Measurements from ENCODE around the gene CDH23.
A peak's percentile ranks its signal among the peaks of the same experiment; 100 is the strongest.

Gene CDH23

DNA sequence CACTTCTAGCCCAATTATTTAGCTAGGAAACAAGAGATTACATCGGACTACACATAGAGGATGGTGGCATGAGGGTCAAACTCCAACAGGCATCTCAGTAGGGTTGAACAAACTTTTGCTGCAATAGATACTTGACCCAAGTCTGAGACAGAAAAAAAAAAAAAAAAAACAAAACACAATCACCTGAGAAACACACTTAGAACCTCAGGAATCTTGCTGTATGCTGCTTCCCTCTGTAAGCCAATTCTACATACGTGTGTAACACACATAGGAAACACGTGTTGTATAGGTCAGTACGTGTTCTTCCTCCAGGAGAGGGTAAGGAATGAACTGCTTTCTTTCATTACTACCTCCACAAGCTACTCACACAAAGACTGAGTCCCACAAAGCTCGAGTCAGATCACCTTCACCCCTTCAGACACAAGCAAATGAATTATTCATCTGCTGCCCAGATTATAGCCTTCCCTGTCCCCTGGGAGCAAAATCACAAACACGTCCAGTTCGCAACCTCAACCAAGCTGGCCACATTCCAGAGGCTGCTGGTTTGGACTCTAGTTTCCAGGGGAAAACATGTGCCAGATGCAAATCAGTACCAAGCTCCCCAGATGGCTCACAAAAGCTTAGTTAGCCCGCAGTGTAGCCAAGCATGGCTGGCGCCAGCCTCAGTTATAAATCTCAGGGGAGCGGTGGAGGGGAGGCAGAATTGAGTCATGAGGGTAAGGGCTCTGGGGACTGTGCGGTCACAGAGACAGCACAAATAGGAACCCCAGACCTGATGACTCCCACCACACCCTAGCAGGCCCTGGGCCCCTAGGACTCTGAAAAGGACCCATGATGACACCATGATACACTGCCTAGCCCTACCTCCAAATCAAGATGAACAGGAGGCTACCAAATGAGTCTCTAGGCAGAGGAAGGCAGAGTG lies 439.2 kb downstream of the CDH23 start:
- DNase-seq: peak; percentile 96
- in situ Hi-C loops (cut with HindIII; ENCODE audit: low pct_ligation_motif_present, low pct_unique_long_range_greater_than_20kb, low sequenced_read_pairs): no loop called here

DNA sequence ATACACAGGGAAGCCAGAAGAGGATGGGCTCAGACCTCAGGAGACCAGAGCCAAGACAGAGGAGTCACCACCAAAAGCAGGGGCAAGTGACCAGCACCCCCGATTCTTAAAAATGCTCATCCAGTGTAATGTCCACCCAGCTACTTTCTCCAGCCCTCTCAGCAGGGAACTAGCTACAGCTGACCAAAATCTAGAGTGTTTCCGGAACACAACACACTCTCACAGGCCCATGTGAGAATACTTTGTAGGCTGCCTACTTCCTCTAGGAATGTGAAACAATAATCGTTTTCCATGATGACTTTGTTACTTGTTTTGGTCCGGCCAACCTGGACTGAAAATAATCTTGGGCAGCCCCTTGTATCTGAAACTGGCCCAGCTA lies 439.9 kb downstream of the CDH23 start:
- no peak for DNase-seq
- in situ Hi-C loops (cut with HindIII; ENCODE audit: low pct_ligation_motif_present, low pct_unique_long_range_greater_than_20kb, low sequenced_read_pairs): no loop called here

DNA sequence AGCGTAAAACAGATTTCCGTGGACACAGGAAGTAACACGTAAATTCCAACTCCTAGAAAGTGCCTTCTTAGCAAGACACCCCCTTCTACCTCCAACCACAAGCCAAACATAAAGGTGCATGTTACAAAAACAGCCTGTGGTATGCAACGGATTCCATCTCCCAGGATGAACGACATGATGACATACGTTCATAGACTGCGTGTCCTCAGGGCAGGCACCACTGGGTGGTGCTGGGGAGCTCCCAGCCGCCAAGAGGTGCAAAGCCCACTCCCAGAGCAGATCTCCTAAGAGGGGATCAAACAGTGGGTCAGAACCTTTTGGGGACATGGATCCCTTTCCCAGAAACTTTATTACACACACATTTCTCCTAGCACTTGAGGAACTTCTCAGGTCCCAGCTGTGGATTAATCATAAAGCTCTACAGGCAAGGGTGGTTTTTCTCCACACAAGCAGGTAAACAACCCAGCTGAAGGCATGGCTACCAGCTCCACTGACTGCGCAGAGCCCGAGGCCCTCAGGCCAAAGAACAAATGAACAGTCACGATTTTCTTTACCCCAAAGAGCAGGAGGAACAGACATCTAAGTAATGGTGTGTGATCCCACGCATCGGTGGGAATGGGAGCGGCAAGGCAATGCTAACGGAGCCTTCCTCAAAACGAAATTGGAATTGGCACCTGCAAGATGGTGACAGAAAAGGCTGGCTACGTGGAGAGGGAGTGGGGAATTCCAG lies 440.5 kb downstream of the CDH23 start:
- in situ Hi-C loops (cut with HindIII; ENCODE audit: low pct_ligation_motif_present, low pct_unique_long_range_greater_than_20kb, low sequenced_read_pairs): no loop called here
- DNase-seq: peak; percentile 41

DNA sequence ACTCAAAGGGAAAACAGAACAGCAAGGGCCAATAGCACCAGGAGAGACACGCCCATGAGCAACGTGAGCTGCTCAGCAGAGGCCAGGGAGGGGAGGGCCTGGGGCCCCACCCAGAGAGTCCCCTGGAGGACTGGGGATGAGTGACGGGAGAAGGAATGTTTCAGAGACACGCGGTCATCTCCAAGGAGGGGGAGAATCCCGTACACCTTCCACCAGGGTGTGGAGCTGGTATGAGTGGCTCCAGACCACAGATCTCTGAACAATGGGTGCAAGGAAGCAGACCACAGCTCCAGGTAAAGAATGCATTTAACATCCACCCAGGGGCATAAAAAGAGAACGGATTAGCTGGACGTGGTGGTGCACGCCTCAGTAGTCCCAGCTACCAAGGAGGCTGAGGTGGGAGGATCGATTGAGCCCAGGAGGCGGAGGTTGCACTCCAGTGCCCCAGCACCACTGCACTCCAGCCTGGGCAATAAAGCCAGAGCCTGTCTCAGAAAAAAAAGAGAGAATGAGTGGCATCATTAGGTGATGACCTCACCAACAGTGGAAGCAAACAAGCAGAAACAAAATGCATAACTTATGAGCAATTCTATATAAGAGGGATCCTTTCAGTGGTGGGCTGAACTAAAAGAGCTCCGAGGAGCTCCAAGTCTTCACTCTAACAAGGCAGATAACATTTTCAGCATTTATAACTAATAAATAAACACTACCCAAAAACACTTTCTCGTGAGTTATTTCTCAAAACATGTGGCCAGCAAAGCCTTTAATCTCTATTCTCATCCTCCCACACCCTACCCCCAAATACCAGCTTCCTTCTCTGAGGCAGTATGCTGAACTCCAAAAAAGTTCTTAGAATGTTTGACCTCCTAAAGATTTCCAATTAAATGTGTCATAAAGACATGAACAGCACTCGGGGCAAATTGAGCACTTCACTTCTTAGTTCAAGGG lies 441.8 kb downstream of the CDH23 start:
- in situ Hi-C loops (cut with HindIII; ENCODE audit: low pct_ligation_motif_present, low pct_unique_long_range_greater_than_20kb, low sequenced_read_pairs): no loop called here
- DNase-seq: peak; percentile 70

DNA sequence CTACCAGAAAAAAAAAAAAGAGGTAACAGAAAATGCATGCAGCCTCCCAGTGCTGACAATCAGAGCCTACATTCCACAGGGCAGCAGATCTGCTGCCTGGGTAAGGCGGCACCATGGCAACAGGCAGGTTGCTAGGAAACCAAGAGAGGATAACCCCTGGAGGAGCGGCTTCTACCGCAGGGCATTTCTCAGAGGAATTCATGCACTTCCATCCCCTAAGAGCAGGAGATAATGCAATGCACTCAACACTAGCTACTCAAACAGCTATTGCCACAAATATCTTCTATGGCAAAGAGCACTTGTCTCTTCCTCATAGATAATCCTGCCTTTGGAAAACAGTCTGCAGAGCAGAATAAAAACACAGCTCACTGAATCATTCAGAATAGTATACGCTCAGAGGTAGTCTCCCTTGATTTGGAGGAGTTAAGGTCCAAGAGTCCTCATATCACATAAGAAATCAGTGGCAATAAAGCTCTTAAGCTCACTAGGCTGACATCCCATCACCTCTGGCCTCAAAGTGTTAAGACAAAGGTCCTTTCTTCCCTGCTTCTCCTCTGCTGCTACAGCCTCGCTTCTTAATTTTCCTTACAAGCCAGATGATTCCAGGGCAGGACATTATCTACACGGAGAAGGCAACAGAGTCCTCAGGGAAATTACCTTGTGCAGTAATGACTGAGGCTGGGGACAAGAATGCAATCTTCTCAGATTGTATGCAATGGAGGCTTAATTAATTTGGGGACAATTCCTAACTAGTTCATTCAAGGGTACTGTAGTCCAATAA lies 443.6 kb downstream of the CDH23 start:
- in situ Hi-C loops (cut with HindIII; ENCODE audit: low pct_ligation_motif_present, low pct_unique_long_range_greater_than_20kb, low sequenced_read_pairs): no loop called here
- DNase-seq: peak; percentile 97

DNA sequence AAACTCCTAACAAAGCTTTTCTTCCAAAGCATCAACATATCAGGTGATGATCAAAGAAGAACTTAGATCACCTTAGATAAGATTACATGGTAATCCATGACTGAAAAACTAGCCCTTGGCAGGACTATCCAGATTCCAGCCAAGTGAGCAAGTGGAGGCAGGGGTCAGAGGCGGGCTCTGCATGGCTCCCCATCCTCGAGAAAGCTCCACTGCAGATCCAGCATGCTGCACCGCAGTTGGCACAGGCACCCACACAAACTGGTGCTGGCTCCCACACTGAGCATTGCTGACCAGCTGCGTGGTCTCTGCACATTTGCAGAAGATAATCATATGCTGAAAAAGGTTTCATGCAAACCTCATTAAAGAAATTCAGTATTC lies 444.2 kb downstream of the CDH23 start:
- in situ Hi-C loops (cut with HindIII; ENCODE audit: low pct_ligation_motif_present, low pct_unique_long_range_greater_than_20kb, low sequenced_read_pairs): no loop called here
- no peak for DNase-seq

DNA sequence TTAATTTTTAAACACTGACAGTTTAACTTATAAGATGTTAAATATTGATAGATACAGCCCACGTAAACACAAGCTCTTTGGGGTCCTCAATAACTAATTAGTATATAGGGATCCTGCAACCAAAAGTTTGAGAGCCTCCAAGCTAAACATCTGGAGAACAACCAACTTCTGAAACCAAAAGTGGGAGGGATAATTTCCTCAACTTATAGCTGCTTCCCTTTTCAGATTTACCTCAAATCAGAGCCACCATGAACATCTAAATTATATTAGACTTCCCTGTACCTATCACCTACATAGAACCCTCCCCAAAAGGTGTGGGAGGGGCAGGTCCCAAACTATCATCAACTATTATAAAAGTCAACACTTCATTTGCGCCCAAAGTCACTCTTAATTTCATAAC lies 445.7 kb downstream of the CDH23 start:
- no peak for DNase-seq
- in situ Hi-C loops (cut with HindIII; ENCODE audit: low pct_ligation_motif_present, low pct_unique_long_range_greater_than_20kb, low sequenced_read_pairs): no loop called here

DNA sequence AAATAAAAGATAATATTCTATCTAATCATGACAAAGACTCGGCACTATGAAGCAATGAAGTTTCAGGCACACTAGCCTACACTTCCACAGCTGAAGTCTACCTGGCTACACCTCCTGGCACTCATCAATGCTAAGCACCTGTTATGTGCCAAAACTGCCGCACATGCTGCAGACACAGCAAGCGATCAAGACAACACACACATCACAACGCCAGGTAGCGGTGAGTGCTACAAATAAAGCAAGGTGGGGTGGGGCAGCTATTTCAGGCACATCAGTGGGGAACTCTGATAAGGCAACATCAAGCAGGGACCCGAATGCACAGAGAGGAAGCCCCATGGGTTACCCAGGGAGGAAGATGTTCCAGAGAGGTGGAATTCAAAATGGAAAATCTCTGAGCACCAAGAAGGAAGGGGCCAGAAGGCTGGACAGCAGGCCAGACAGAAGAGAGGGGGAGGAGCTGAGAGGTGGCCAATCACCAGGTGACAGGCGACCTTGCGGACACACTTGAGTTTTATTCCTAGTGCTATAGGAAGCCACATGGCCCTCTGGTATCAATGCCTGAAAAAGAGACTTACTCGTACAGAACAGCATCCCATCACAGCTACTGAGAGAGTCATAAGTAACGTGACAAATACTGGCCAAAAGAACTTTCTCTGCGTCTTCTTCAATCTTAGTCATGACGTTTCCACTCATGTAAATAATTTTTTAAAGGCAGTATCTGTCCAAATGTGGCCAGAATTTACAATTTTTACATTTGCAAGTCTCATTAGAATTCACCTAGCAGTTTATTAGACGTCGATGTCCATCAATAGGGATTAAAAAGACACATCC lies 446.4 kb downstream of the CDH23 start:
- no peak for DNase-seq
- in situ Hi-C loops (cut with HindIII; ENCODE audit: low pct_ligation_motif_present, low pct_unique_long_range_greater_than_20kb, low sequenced_read_pairs): no loop called here

DNA sequence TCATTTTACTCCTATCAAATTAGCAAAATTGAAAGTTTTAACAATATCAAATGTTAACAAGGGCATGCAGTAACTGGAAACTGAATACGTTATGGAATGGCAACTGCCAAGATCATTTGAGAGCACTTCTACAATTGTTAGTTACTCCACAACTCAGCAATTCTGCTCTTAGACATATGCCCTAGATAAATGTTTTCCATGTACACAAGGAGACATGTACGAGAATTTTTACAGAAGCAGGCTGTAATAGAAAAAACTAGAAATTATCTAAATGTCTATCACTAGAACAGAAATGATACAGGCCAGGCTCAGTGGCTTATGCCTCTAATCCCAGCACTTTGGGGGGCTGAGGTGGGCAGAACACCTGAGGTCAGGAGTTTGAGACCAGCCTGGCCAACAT lies 447.4 kb downstream of the CDH23 start:
- in situ Hi-C loops (cut with HindIII; ENCODE audit: low pct_ligation_motif_present, low pct_unique_long_range_greater_than_20kb, low sequenced_read_pairs): no loop called here
- DNase-seq: no peak

DNA sequence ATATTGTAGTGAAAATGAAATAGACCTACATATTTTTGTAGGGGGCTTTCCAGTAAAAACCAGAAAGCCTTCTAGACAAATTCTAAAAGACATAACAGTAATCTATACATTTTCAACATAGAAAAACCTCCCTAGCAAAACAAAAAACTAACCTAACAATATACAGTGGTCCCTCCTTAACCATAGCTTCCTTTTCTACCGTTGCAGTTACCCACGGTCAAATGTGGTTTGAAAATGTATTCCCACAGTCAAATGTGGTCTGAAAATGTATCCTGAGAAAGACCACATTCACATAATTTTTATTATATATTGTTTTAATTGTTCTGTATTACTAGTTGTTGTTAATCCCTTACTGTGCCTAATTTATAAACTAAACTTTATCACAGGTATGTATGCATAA lies 448.0 kb downstream of the CDH23 start:
- in situ Hi-C loops (cut with HindIII; ENCODE audit: low pct_ligation_motif_present, low pct_unique_long_range_greater_than_20kb, low sequenced_read_pairs): no loop called here
- DNase-seq: no peak

DNA sequence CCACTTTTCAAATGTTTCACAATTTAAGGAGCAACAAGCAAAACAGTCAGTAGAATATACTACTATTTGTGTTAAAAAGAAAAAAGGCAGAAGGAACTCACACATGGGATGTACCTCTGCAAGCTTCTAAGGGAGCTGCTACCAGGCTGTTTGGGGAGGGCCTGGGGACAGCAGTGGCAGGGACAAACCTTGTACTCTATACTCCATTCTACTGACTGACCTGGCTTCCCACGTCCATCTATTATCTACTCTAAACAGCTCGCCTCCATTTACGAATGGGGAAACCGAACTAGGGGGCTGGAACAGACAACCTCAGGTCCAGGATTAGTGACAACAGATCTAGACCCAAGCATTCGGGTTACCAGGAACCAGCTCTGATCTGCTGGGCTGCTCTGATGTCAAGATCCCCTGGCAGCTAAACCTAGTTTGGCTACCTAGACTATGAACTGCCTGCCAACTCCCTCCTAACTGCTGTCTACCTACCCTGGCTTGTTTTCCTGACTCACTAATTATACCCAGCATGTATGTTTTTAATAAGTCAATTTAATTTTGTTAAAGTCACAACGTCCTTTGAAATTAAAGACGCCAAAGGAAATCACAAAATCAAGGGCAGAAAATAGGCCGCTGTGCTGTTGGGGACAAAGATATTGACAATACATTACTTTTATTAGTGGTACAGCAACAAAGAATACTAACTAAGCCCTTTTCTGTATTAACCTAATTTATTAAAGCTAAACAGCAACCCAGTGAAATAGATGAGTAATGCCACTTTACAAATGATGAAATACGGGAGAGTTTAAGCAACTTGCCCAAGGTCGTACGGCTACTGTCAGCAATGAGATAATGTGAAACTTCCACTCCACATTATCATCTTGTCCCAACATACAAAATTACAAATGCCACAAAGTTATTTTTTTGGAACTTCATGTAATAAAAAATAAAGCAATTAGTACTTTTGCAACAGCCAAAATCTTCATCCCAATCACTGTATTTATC lies 449.0 kb downstream of the CDH23 start:
- DNase-seq: no peak
- in situ Hi-C loops (cut with HindIII; ENCODE audit: low pct_ligation_motif_present, low pct_unique_long_range_greater_than_20kb, low sequenced_read_pairs): no loop called here

DNA sequence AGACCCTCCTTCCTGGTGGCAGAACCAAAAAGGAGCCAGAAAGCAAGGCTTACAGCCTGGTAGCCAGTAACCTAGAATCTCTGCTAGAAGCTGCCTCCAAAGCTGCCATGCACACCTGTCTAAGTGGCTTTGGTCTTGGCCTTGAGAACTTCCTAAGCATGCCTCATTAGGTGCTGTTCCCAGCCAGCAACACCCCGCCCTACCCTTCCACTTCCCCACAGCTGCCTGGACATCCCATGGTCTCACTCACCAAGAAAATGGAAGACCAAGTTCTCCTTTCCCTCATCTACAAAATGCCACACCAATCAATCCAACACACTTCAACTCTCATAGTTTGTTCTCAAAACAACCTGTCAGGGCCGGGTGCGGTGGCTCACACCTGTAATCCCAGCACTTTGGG lies 450.1 kb downstream of the CDH23 start:
- in situ Hi-C loops (cut with HindIII; ENCODE audit: low pct_ligation_motif_present, low pct_unique_long_range_greater_than_20kb, low sequenced_read_pairs): no loop called here
- no peak for DNase-seq

DNA sequence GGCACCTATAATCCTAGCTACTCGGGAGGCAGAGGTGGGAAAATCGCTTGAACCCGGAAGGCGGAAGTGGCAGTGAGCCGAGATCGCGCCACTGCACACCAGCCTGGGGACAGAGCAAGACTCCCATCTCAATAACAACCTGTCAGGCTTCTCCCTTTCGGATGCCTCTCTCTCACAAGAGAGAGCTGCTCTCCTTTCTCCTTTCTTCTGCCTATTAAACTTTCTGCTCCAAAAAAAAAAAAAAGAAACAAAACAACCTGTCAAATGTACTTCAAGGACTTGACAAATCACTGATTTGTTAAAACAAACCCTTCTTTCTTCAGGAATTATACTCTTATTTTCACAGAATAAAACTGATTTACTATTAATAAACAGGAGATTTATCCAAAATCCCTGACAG lies 450.7 kb downstream of the CDH23 start:
- in situ Hi-C loops (cut with HindIII; ENCODE audit: low pct_ligation_motif_present, low pct_unique_long_range_greater_than_20kb, low sequenced_read_pairs): no loop called here
- no peak for DNase-seq

DNA sequence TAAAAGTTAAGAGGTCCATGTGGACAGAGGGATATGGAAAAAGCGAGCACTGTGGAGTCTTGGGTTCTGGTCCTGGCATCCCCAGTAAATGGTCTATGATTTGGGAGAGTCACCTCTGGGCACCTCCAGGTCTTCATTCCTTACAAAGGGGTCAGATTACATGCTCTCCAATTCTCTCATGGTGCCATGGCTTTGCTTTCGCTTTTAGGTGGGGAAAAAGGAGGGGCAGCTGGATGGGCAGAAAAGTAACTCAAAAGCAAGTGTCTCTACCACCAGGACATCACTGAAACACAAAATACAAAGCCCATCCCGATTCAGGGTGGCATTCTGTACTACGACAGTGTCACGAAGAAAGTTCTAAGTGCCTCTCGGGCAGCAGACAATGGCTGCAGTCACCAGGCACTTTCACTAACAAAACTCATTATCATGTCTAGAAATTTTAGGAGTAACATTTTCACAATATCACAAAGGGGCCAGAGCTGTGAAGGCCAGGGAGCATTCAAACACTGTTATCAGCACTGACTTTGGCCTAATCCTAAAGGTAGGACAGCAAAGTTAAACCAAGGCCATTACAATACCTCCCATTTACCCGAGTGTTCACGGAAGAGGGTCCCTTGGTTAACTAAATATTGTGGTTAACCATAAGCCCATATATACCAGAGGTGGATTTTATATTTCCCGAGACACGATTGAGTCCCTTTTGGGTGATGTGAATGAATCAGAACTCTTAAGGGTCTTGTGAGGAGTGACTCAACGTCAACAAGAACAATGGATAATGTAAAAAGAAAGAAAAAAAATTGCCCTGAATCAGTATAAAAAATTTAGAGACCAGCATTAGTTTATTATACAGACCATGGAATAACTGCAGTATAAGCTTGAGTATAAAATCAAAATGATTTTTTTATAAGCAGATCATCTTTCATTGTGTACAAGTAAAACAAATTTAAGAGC lies 451.9 kb downstream of the CDH23 start:
- DNase-seq: peak; percentile 24
- in situ Hi-C loops (cut with HindIII; ENCODE audit: low pct_ligation_motif_present, low pct_unique_long_range_greater_than_20kb, low sequenced_read_pairs): no loop called here

DNA sequence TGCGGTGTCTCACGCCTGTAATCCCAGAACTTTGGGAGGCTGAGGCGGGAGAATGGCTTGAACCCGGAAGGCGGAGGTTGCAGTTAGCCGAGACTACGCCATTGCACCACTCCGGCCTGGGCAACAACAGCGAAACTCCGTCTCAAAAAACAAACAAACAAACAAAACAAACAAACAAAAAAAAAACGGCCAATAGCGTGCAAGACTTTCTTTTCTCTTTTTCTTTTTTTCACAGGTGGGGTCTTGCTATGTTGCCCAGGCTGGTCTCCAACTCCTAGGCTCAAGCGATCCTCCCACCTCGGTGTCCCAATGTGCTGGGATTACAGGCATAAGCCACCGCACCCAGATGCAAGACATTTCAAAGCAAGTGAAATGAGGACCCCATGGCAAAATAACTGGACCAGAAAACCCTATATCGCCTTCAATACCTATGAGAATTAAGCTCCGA lies 452.8 kb downstream of the CDH23 start:
- no peak for DNase-seq
- in situ Hi-C loops (cut with HindIII; ENCODE audit: low pct_ligation_motif_present, low pct_unique_long_range_greater_than_20kb, low sequenced_read_pairs): no loop called here

Measured in ACHN (cell line).